GM18951 (cell line): Measurements from ENCODE around the gene TREM2.

Experiments
- POLR2A ChIP-seq: IDR thresholded peaks from 4 replicates; pipeline ENCODE4 v1.6.1; 2011; ENCODE audit warnings: mild to moderate bottlenecking; ENCODE audit not compliant: insufficient read length, insufficient read depth; ENCODE audit errors: extremely low read depth
- in situ Hi-C: fragments of 300-500 bp; cut with MboI; formaldehyde crosslinking; loops from one replicate; pipeline ENCODE4 v1.12.0; 2022; ENCODE audit warnings: low sequenced_read_pairs, mixed read lengths, inconsistent platforms; ENCODE audit not compliant: unreplicated experiment

The TREM2 gene

DNA sequence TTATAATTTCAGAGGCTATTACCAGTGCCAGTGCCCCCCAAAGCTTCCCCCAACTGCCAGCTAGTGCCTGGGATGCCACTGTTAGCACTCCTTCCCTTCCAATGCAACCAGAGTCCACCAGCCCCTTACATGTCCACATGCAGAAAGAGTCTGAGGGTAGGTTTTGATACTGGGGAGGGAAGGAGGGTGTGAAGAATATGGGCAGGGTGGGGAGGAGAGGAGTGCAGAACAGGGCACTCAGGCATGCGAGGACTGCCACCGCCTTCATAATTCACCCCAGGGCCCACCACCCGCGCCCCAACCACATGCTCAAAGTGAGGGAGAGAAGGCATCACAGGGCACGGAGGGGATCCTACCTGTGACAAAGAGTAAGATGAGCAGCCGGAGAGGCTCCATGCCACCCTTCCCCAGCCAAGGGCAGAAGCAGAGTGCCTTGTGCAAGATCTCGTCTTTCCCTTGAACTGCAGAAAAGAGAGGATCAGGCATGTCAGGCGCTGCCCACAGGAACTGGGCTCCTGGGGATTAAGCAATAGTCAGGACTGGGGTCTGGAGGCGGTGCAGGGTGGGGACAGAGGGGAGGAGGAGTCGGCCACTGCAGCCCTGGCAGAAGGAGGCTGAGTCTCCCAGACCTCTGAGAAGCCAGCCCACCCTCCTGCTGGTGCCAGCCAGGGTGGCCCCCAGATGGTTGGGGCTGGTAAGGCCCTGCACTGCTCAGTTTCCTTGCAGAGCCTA lies at the start of gene TREM2:
Gene TREM2 (minus strand): TSS at position 430 of the 732 bp plus-strand sequence. CDS start 34 bp downstream, at position 396.
- TF ChIP-seq POLR2A = no peak
- in situ Hi-C loops = no loop called here

DNA sequence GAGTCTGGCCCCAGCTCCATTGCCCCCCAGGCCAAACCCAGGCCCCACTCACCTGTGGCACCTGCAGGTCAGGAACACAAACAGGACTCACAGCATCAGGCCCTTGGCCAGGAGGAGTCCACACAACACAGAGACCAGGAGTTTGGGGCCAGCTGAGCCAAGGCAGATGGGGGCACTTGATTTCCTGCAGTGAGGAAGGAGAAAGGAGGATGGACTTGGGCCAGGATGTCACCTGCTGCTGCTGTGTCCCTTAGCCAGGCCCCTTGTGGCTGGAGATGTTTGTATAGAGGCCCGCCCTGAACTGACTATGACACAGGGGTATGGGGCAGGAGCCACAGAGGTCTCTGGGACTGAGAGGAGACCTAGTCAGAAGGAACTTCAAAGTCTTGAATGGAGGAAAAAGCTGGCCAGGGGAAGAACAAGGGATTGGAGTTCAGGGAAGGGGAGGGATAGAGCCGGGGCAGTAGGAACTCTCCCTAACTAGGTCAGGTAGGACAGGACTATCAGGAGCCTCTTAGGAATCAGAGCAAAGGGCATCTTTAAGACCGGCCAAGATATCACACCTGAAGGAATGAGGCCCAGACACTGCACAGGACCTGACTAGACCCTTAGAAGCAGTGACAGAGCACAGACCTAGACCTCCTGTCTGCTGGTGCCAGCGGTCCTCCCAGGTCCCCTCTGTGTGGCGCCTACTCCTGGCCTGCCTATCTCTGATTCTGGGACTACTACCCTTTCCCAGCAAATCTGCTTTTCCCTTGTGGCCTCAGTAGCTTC lies 46.8 kb upstream of the TREM2 start:
- in situ Hi-C loops = no loop called here

GRCh38 chr6:41208439-41209106 lies 45.7 kb upstream of the TREM2 start:
- in situ Hi-C loops = no loop called here
- no peak for TF ChIP-seq POLR2A

More for the DNA sequence above, 46.8 kb upstream of the TREM2 start:
- no peak for TF ChIP-seq POLR2A

- TF ChIP-seq POLR2A = no peak
- in situ Hi-C loops = no loop called here
Measured at GRCh38 chr6:41204156-41204555, 41.2 kb upstream of the TREM2 start.

GRCh38 chr6:41201764-41202173 lies 38.9 kb upstream of the TREM2 start:
- in situ Hi-C loops = no loop called here
- no peak for TF ChIP-seq POLR2A

DNA sequence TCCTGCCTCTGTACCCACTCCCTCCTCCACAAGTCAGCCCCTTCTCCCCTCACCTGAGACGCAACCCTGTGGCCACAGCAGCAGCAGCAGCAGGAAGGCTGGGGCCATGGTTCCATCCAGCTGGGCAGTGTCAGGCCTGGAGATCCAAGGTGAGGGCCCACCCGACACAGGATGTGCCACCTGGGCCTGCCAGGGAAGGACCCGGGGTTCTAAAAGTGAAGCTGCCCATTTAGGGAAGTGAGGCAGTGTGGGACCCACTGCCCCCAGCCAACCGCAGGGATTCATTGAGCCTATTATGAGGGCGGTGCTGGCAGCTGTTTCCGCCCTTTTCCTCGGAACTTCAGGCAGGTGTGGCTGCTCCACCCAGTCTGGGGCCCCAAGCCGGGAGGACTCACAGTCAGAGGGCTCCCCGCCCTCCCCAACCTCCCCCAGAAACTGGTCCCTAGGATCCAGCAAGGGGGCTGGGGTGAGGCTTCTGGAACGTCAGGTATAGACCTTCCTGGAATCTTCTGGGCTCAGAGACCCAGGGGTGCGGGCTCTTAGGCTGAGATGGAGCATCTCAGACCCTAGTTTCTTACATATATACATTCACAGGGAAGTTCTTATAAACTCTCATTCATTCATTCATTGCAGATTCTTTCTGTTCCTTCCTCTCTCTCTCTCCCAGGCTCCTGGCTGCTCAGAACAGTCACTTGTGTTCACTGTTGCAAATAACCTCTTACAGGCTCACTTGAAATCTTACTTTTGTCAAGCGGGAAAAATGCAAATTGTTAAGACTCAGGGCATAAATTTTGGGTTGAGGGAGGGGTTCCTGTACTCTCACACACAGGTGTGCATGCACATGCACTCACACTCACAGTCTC lies 38.2 kb upstream of the TREM2 start, which contains the start of gene TREML2:
Gene TREML2 (minus strand): TSS at position 249 of the 863 bp plus-strand sequence. CDS start 141 bp downstream, at position 108.
- in situ Hi-C loops = no loop called here
- TF ChIP-seq POLR2A = peak; percentile 35

DNA sequence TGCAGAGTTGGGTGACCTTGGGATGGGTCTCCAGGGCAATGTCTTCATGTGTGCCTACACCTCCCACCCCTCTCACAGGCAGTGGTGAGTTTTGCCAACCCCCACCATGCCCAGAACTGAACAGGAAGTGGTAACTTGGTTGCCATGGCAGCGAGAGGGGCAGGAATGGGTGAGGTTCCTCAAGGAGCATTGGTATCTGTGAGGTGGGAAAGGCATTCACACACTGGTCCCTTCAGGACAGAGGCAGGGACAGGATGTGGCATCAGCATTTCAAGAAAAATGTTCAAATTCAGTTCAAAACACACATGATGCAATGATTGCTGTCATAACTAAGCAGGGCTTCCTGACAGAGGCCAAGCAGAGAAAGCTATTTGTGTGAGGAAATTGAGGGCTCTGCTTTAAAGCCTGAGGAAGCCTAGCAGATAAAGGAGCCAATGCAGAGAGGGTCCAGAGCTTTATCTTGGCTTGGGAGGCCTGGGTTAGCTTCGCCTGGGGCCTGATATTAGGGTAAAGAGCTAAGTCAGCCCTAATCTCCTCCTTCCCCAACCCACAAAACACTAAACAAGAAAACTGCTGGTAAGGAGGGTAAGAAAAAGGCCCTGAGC lies 37.5 kb upstream of the TREM2 start:
- in situ Hi-C loops = no loop called here
- no peak for TF ChIP-seq POLR2A

GRCh38 chr6:41199552-41200246 lies 36.8 kb upstream of the TREM2 start:
- in situ Hi-C loops = no loop called here

GRCh38 chr6:41197234-41197633 lies 34.3 kb upstream of the TREM2 start:
- no peak for TF ChIP-seq POLR2A
- in situ Hi-C loops = no loop called here

More at GRCh38 chr6:41199552-41200246, 36.8 kb upstream of the TREM2 start:
- no peak for TF ChIP-seq POLR2A

GRCh38 chr6:41194386-41194785 lies 31.5 kb upstream of the TREM2 start:
- in situ Hi-C loops = no loop called here
- TF ChIP-seq POLR2A = no peak

DNA sequence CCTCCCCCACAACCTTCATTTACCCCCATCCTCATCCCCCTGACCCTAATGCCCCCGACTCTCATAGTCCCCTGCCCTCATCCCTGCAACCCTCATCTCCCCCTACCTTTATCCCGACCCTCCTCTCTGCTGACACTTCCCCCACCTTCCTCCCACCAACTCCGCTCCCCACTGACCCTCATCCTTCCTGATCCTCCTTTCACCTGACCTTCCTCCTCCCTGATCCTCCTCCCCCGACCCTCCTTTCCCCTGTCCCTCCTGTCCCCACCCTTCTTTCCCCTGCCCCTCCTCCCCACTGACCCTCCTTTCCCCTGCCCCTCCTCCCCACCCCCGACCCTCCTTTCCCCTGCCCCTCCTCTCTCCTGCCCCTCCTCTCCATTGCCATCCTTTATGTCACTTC lies 31.0 kb upstream of the TREM2 start:
- in situ Hi-C loops = no loop called here
- TF ChIP-seq POLR2A = no peak
